Suprapubic skin (tissue), 3 donors: ENCODE data around the gene SRP14.

Source experiments
- CTCF ChIP-seq, 2 donors: fragments of 200-600 bp in 1 of 2; fragments of 450-650 bp in 1 of 2; sonication (generic) in 1 of 2; IDR thresholded peaks; one replicate each; pipeline ENCODE4 v1.5.1; 2016 to 2019; ENCODE audit warnings: antibody characterized with exemption in 2 of 2, mild to moderate bottlenecking in 1 of 2, moderate library complexity in 1 of 2
- POLR2A ChIP-seq, 2 donors: fragments of 450-650 bp; IDR thresholded peaks; one replicate each; pipeline ENCODE4 v1.6.1; 2017; ENCODE audit warnings: antibody characterized with exemption in 2 of 2, mild to moderate bottlenecking in 2 of 2, moderate library complexity in 2 of 2

- TF ChIP-seq POLR2A (IDR thresholded peaks at IDR 0.05) (no peak), CTCF (IDR thresholded peaks at IDR 0.05) (no peak)
Observed at GRCh38 chr15:40065166-40065565, 26.2 kb upstream of the SRP14 start.
